ENCODE measurements around the gene ZNF205. TPM values are rescaled to one million over a fixed set of nuclear protein-coding genes. Genes with fewer than 3 reads are reported as not detected.

The ZNF205 gene
- total and polyA plus RNA-seq, 2 of the 13 experiments (the other 11 are each of a cell fraction or from before 2014, with no cell fraction given) = 5.8 to 10.2 TPM

GRCh38 chr16:3143598-3144320 lies 31.4 kb downstream of the ZNF205 start (continued):
- TF ChIP-seq PRDM10 (CRISPR knock-in tag; IDR thresholded peaks at IDR 0.05; ENCODE audit: low read depth) (no peak), ZNF747 (CRISPR knock-in tag; IDR thresholded peaks at IDR 0.05; ENCODE audit: borderline replicate concordance) (no peak), ZNF510 (CRISPR knock-in tag; IDR thresholded peaks at IDR 0.05; ENCODE audit: low read depth) (no peak), ATF7 (IDR thresholded peaks at IDR 0.05) (no peak), ATF7 (CRISPR knock-in tag; IDR thresholded peaks at IDR 0.05) (no peak), RFX1 (IDR thresholded peaks at IDR 0.05) (no peak), ZBTB26 (CRISPR knock-in tag; IDR thresholded peaks at IDR 0.05; ENCODE audit: borderline replicate concordance) (peak; percentile 31; the same call in 1 of the 2 replicates), MYPOP (CRISPR knock-in tag; IDR thresholded peaks at IDR 0.05) (no peak; the same call in 1 of the 2 replicates), CBX2 (IDR thresholded peaks at IDR 0.05; ENCODE audit: low read depth, low read length) (no peak), CBX2 (CRISPR knock-in tag; IDR thresholded peaks at IDR 0.05; ENCODE audit: low read depth) (no peak), SAP130 (CRISPR knock-in tag; IDR thresholded peaks at IDR 0.05; ENCODE audit: low read depth) (peak; percentile 68), DMTF1 (CRISPR knock-in tag; IDR thresholded peaks at IDR 0.05) (no peak), MLXIP (CRISPR knock-in tag; IDR thresholded peaks at IDR 0.05; ENCODE audit: borderline replicate concordance) (no peak), USF2 (IDR thresholded peaks at IDR 0.05; ENCODE audit: low read depth, low read length) (no peak), USF2 (CRISPR knock-in tag; IDR thresholded peaks at IDR 0.05; ENCODE audit: borderline replicate concordance) (no peak)

All from HepG2 (cell line).